ENCODE results near the gene STX11. TPM values are rescaled to one million over a fixed set of nuclear protein-coding genes. Genes with fewer than 3 reads are reported as not detected.
A peak's percentile ranks its signal among the peaks of the same experiment; 100 is the strongest.

STX11 gene
- total RNA-seq, 1 donor from 2014 or later = 6.8 TPM

- Histone ChIP-seq H3K9me3 (replicated peaks) (peaks cover 7% of the 10 kb centered on the region), H3K36me3 (no peaks in the 10 kb centered on the region), H3K4me3 (no peak overlapping the region), H3K27ac (replicated peaks) (no peak overlapping the region), H3K27me3 (ENCODE audit: low read depth) (peaks cover 6% of the 10 kb centered on the region), H3K4me1 (peaks cover 26% of the 10 kb centered on the region)
- intact Hi-C loops (cut with micrococcal nuclease) = loop anchor here (10.0 kb wide), 1 partner anchor 271 kb away; no protein-coding TSS in a partner anchor
- no peak for DNase-seq
- no peak for TF ChIP-seq CTCF (IDR thresholded peaks at IDR 0.05; ENCODE audit: borderline replicate concordance)
These were observed 63.0 kb downstream of the STX11 start for GRCh38 chr6:144213315-144213714.

GRCh38 chr6:144214029-144214428, 63.7 kb downstream of the STX11 start:
- Histone ChIP-seq H3K9me3 (replicated peaks) (peaks cover 7% of the 10 kb centered on the region), H3K27ac (replicated peaks) (no peak overlapping the region), H3K36me3 (no peaks in the 10 kb centered on the region), H3K4me3 (no peak overlapping the region), H3K27me3 (ENCODE audit: low read depth) (peaks cover 6% of the 10 kb centered on the region), H3K4me1 (peaks cover 28% of the 10 kb centered on the region)
- no peak for TF ChIP-seq CTCF (IDR thresholded peaks at IDR 0.05; ENCODE audit: borderline replicate concordance)
- intact Hi-C loops (cut with micrococcal nuclease) = loop anchor here (10.0 kb wide), 1 partner anchor 271 kb away; no protein-coding TSS in a partner anchor
- DNase-seq = no peak

GRCh38 chr6:144214622-144215401, 64.5 kb downstream of the STX11 start:
- Histone ChIP-seq H3K36me3 (no peaks in the 10 kb centered on the region), H3K4me3 (peak overlapping the region; percentile 79), H3K27me3 (ENCODE audit: low read depth) (no peaks in the 10 kb centered on the region), H3K9me3 (replicated peaks) (peaks cover 7% of the 10 kb centered on the region), H3K27ac (replicated peaks) (peak overlapping the region; percentile 93), H3K4me1 (peaks cover 31% of the 10 kb centered on the region)
- DNase-seq = no peak
- no peak for TF ChIP-seq CTCF (IDR thresholded peaks at IDR 0.05; ENCODE audit: borderline replicate concordance)
- intact Hi-C loops (cut with micrococcal nuclease) = loop anchor here (5.0 to 10.0 kb wide), 2 partner anchors 67 to 270 kb away; no protein-coding TSS in a partner anchor

GRCh38 chr6:144215402-144215931, 65.2 kb downstream of the STX11 start:
- Histone ChIP-seq H3K4me1 (peaks cover 31% of the 10 kb centered on the region), H3K4me3 (peak overlapping the region; percentile 79), H3K36me3 (no peaks in the 10 kb centered on the region), H3K9me3 (replicated peaks) (peaks cover 7% of the 10 kb centered on the region), H3K27ac (replicated peaks) (peak overlapping the region; percentile 93), H3K27me3 (ENCODE audit: low read depth) (no peaks in the 10 kb centered on the region)
- no peak for TF ChIP-seq CTCF (IDR thresholded peaks at IDR 0.05; ENCODE audit: borderline replicate concordance)
- peak; percentile 34 for DNase-seq
- intact Hi-C loops (cut with micrococcal nuclease) = loop anchor here (5.0 to 10.0 kb wide), 2 partner anchors 67 to 269 kb away; no protein-coding TSS in a partner anchor

GRCh38 chr6:144215932-144216667, 65.8 kb downstream of the STX11 start:
- peak; percentile 67 for TF ChIP-seq CTCF (IDR thresholded peaks at IDR 0.05; ENCODE audit: borderline replicate concordance)
- Histone ChIP-seq H3K36me3 (no peaks in the 10 kb centered on the region), H3K27me3 (ENCODE audit: low read depth) (no peaks in the 10 kb centered on the region), H3K4me1 (peaks cover 31% of the 10 kb centered on the region), H3K4me3 (peak overlapping the region; percentile 79), H3K9me3 (replicated peaks) (peaks cover 7% of the 10 kb centered on the region), H3K27ac (replicated peaks) (peak overlapping the region; percentile 93)
- intact Hi-C loops (cut with micrococcal nuclease) = loop anchor here (5.0 to 10.0 kb wide), 2 partner anchors 66 to 269 kb away; no protein-coding TSS in a partner anchor
- peak; percentile 93 for DNase-seq

Data from left ventricle myocardium inferior (tissue), 1 donor.